HepG2 (cell line): ENCODE results near the gene COX6A2. TPM values are rescaled to one million over a fixed set of nuclear protein-coding genes. Genes with fewer than 3 reads are reported as not detected.

Experiments used
- ATAC-seq: fragments of 200-7000 bp; cut with Tn5 transposase; 3 replicates; pipeline ENCODE4 v1.9.1; 2020; ENCODE audit warnings: mild to moderate bottlenecking, moderate library complexity
- BruUV-seq: library from RNA; stranded (reverse); fragments of 400-500 nt; replicated peaks from 2 replicates; lab custom pipeline; 2021; lab: Mats Ljungman, UMichigan
- CTCF ChIA-PET: fragments of 300-600 bp; formaldehyde crosslinking; extraction: SDS; loops from one replicate; lab custom pipeline; 2021; ENCODE audit warnings: low total read pairs, inconsistent platforms, low intra/inter-chr PET ratio; lab: Yijun Ruan, JAX
- POLR2A ChIA-PET: fragments of 350-600 bp; sonication (Branson Sonifier 250); formaldehyde crosslinking; loops from one replicate; lab custom pipeline; 2020; ENCODE audit warnings: antibody characterized with exemption, inconsistent platforms; lab: Yijun Ruan, JAX
- DNase-seq: peaks from one replicate; pipeline ENCODE4 v3.0.0-alpha.2; 2015; ENCODE audit warnings: low spot score
- FAIRE-seq: peaks from 3 replicates; lab custom pipeline; 2011; peaks lifted over from hg19 to GRCh38; lab: Jason Lieb, UNC
- H2AFZ ChIP-seq: one replicate; pipeline ENCODE4 v1.6.1; 2011; ENCODE audit warnings: low read length, inconsistent platforms
- H3K27ac ChIP-seq: fragments of 300-600 bp; 3 replicates; pipeline ENCODE4 v1.8.0; 2011; ENCODE audit warnings: mixed run types, mild to moderate bottlenecking, mixed read lengths, low read length, inconsistent platforms; ENCODE audit not compliant: insufficient read depth; ENCODE audit errors: extremely low read length
- H3K27me3 ChIP-seq, 2 experiments: fragments of 200-600 bp in 1 of 2; 2 replicates in 1 of 2; 3 replicates in 1 of 2; pipeline versions ENCODE4 v1.6.0 to v1.8.0; 2011; ENCODE audit warnings: low read length in 2 of 2, mild to moderate bottlenecking in 2 of 2, moderate library complexity in 2 of 2, inconsistent platforms in 1 of 2; ENCODE audit not compliant: insufficient read depth in 2 of 2, control insufficient read depth in 1 of 2
- H3K36me3 ChIP-seq, 2 experiments: fragments of 200-600 bp in 1 of 2; replicated peaks in 1 of 2; 2 replicates in 1 of 2; 3 replicates in 1 of 2; pipeline versions ENCODE4 v1.5.1 to v1.8.0; 2011; ENCODE audit warnings: low read length in 2 of 2, inconsistent platforms in 1 of 2; ENCODE audit not compliant: insufficient read depth in 2 of 2, control insufficient read depth in 1 of 2
- H3K4me1 ChIP-seq: 2 replicates; pipeline ENCODE4 v1.5.1; 2012; ENCODE audit warnings: low read length, inconsistent platforms; ENCODE audit not compliant: insufficient read depth
- H3K4me2 ChIP-seq: 2 replicates; pipeline ENCODE4 v1.6.0; 2011; ENCODE audit warnings: low read depth, low read length, inconsistent platforms
- H3K4me3 ChIP-seq, 3 experiments: fragments of 200-600 bp in 1 of 3; sonication (generic), shearing (Covaris generic) in 1 of 3; replicated peaks in 1 of 3; 2 replicates each; pipeline ENCODE4 v1.5.1; 2011 to 2016; ENCODE audit warnings: low read length in 3 of 3, inconsistent platforms in 2 of 3, low read depth in 2 of 3, mild to moderate bottlenecking in 2 of 3, control low read depth in 1 of 3, mixed read lengths in 1 of 3; ENCODE audit not compliant: insufficient read depth in 1 of 3
- H3K79me2 ChIP-seq: one replicate; pipeline ENCODE4 v1.6.1; 2011; ENCODE audit warnings: low read length, inconsistent platforms; ENCODE audit not compliant: insufficient read depth
- H3K9ac ChIP-seq: 2 replicates; pipeline ENCODE4 v1.6.0; 2011; ENCODE audit warnings: mild to moderate bottlenecking, low read depth, low read length, inconsistent platforms; ENCODE audit not compliant: insufficient read depth
- H3K9me3 ChIP-seq: 2 replicates; pipeline ENCODE4 v1.5.1; 2012; ENCODE audit warnings: mild to moderate bottlenecking, low read length
- H4K20me1 ChIP-seq: 2 replicates; pipeline ENCODE4 v1.6.0; 2011; ENCODE audit warnings: inconsistent platforms, mild to moderate bottlenecking, low read length, moderate library complexity; ENCODE audit not compliant: insufficient read depth
- BCL6 ChIP-seq: IDR thresholded peaks from 2 replicates; pipeline ENCODE4 v1.6.1; 2016; ENCODE audit warnings: missing genetic modification reagents, missing compliant biosample characterization
- CREB3 ChIP-seq: sonication (generic); formaldehyde crosslinking; IDR thresholded peaks from 2 replicates; pipeline ENCODE4 v1.5.0; 2020; ENCODE audit warnings: missing genetic modification reagents
- HNF4A ChIP-seq: sonication (generic); formaldehyde crosslinking; IDR thresholded peaks from 2 replicates; pipeline ENCODE4 v1.4.0; 2020; ENCODE audit warnings: missing genetic modification reagents
- KLF12 ChIP-seq: sonication (generic); formaldehyde crosslinking; IDR thresholded peaks from 2 replicates; pipeline ENCODE4 v1.4.0; 2020; ENCODE audit warnings: missing genetic modification reagents, borderline replicate concordance
- NONO ChIP-seq, 2 experiments: fragments of 450-650 bp in 1 of 2; sonication (generic) in 1 of 2; formaldehyde crosslinking in 1 of 2; IDR thresholded peaks in 1 of 2; conservative IDR thresholded peaks in 1 of 2; 2 replicates each; pipeline versions ENCODE4 v1.6.1 to v1.8.0; 2017 to 2022; ENCODE audit warnings: mild to moderate bottlenecking in 1 of 2, missing genetic modification reagents in 1 of 2, moderate library complexity in 1 of 2
- SP1 ChIP-seq, 2 experiments: fragments of 450-650 bp in 1 of 2; sonication (generic) in 1 of 2; formaldehyde crosslinking in 1 of 2; IDR thresholded peaks; 2 replicates each; pipeline versions ENCODE4 v1.4.0 to v1.6.1; 2016 to 2020; ENCODE audit warnings: missing genetic modification reagents in 1 of 2
- TARDBP ChIP-seq: sonication (generic); formaldehyde crosslinking; IDR thresholded peaks from 2 replicates; pipeline ENCODE4 v1.8.0; 2022; ENCODE audit warnings: mild to moderate bottlenecking, missing genetic modification reagents
- TBP ChIP-seq: sonication (generic); formaldehyde crosslinking; IDR thresholded peaks from 2 replicates; pipeline ENCODE4 v1.5.0; 2020; ENCODE audit warnings: missing genetic modification reagents
- ZNF549 ChIP-seq: sonication (generic); formaldehyde crosslinking; IDR thresholded peaks from 2 replicates; pipeline ENCODE4 v1.5.0; 2020; ENCODE audit warnings: missing genetic modification reagents
- ZNF563 ChIP-seq: sonication (generic); formaldehyde crosslinking; IDR thresholded peaks from 2 replicates; pipeline ENCODE4 v1.8.0; 2022; ENCODE audit warnings: mild to moderate bottlenecking, moderate library complexity, missing genetic modification reagents
- ZNF577 ChIP-seq: sonication (generic); formaldehyde crosslinking; IDR thresholded peaks from 2 replicates; pipeline ENCODE4 v1.4.0; 2020; ENCODE audit warnings: mild to moderate bottlenecking, low read depth, missing genetic modification reagents, borderline replicate concordance
- ZNF788 ChIP-seq: sonication (generic); formaldehyde crosslinking; IDR thresholded peaks from 2 replicates; pipeline ENCODE4 v1.5.0; 2020; ENCODE audit warnings: mild to moderate bottlenecking, missing genetic modification reagents, borderline replicate concordance
- WGBS: methylation state at CpG from one replicate; pipeline ENCODE4 v1.1.6; 2017; ENCODE audit warnings: low lambda C conversion rate; 5-methylcytosine and 5-hydroxymethylcytosine counted together
- in situ Hi-C: cut with HindIII; loops from 2 replicates; pipeline ENCODE4 v1.10.0; 2017; ENCODE audit warnings: low pct_unique_long_range_greater_than_20kb; ENCODE audit not compliant: extremely low pct_ligation_motif_present
- intact Hi-C: fragments of 100-400 bp; cut with micrococcal nuclease; formaldehyde crosslinking; loops from one replicate; pipeline ENCODE4 v1.10.0; 2022; ENCODE audit not compliant: unreplicated experiment
- polyA plus RNA-seq, 8 experiments: library from polyadenylated mRNA; depleted of rRNA in 3 of 8; stranded (reverse) in 7 of 8; unstranded in 1 of 8; fragments of >200 nt; fragmentation: Illumina TruSeq in 4 of 8; extraction: Trizol in 4 of 8; gene quantifications; 2 replicates each; pipeline versions ENCODE4 v1.2.1 to v1.2.3, GENCODE V29; 2011 to 2016; ENCODE audit warnings: low read depth in 4 of 8, missing spikeins in 1 of 8, mixed read lengths in 1 of 8; ENCODE audit not compliant: insufficient read depth in 1 of 8
- total RNA-seq, 5 experiments: library from RNA; depleted of rRNA; stranded (reverse); fragments of >200 nt; fragmentation: Illumina TruSeq; extraction: Trizol; gene quantifications; 2 replicates each; pipeline ENCODE4 v1.2.3, GENCODE V29; 2016; ENCODE audit warnings: low read depth in 1 of 5
- TF ChIP-seq, protein P1 (sequence below): IDR thresholded peaks from 2 replicates; pipeline ENCODE4 v1.6.1; 2018; ENCODE audit warnings: missing genetic modification reagents, mild to moderate bottlenecking, missing compliant biosample characterization
- TF ChIP-seq, protein P2 (sequence below): sonication (generic); formaldehyde crosslinking; IDR thresholded peaks from 2 replicates; pipeline ENCODE4 v1.4.0; 2020; ENCODE audit warnings: missing genetic modification reagents

The COX6A2 gene
- total and polyA plus RNA-seq, 2 of the 13 experiments (the other 11 are each of a cell fraction or from before 2014, with no cell fraction given), result not detected

DNA sequence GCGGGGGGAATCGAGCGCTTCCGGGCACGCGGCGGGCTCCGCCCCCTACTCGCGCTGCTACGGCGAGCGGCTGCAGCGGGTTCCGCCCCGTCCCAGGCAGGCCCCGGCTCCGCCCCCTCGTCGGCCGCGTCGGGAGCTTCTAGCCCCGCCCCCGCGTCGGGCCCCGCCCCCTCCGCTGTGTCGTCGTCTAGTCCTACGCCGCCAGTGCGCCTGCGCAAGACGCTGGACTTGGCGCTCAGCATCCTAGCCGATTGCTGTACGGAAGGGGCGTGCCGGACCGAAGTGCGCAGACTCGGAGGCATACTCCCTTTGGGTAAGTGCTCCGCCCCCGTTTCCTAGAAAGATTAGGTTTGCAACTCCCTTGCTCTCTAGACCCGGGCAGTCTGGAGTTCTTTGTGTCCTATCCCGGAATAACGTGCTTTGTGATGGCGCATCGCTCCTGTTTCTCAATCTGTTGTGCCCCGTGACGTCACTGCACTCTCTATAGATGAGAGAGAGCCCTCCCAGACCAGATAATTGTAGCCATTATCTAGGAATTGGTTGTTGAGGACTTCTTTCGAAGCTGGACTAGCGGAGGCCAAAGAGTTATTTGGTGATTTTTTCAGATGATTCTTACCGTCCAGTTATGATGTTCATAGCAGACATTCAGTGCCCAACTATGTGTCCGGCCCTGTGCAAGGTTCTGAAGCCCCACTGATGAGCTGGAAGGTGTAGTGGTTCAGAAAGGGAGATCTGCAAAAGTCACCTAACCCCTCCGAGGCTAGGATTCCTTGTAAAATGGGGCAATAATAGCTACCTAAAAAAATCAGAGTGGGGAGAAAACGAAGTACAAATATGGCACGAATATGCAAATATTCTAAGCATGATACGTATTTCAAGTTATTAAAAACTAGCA, 31.8 kb upstream of the COX6A2 start:
- POLR2A ChIA-PET, result interaction anchor here (0.9 to 8.3 kb wide), 25 partner anchors 8 to 461 kb away, joined by 3 to 110 read pairs (median 8); partner anchors contain the start of genes FUS, KAT8, PYCARD and RUSF1
- Histone ChIP-seq H3K9ac (peak overlapping the region; percentile 97), H3K4me3 (peak overlapping the region; percentile 71 to 98 (median 83)), H4K20me1 (peaks cover 42% of the 10 kb centered on the region), H3K27me3 (no peaks in the 10 kb centered on the region; a peak in 1 of 5 replicates), H2AFZ (no peak overlapping the region), H3K4me2 (peak overlapping the region; percentile 99), H3K4me1 (peaks cover 41% of the 10 kb centered on the region), H3K27ac (peak overlapping the region; percentile 95), H3K79me2 (peaks cover 38% of the 10 kb centered on the region), H3K9me3 (no peaks in the 10 kb centered on the region), H3K36me3 (peaks cover 26 to 37% of the 10 kb centered on the region in 2 experiments)
- in situ Hi-C loops (loop anchor here (5.0 to 10.0 kb wide), 3 partner anchors 242 to 468 kb away; partner anchors contain the start of gene ZNF267), intact Hi-C loops (loop anchor here (1.0 to 5.0 kb wide), 4 partner anchors 17 to 412 kb away; partner anchors contain the start of genes RUSF1 and ZNF267)
- peak; percentile 99 for DNase-seq
- no TSS peak for BruUV-seq
- peak; percentile 69 for ATAC-seq
- CTCF ChIA-PET, result no interaction called here
- 11% methylated on average over 46 of the region's 61 CpGs for whole genome bisulfite sequencing
- peak; percentile 98 for FAIRE-seq
- no peak for TF ChIP-seq CREB3 (CRISPR knock-in tag)
- TF ChIP-seq HNF4A (CRISPR knock-in tag), result 0 out of 2 replicates have a peak, but pooled peaks have one; percentile 38
- TF ChIP-seq, protein P1, sequence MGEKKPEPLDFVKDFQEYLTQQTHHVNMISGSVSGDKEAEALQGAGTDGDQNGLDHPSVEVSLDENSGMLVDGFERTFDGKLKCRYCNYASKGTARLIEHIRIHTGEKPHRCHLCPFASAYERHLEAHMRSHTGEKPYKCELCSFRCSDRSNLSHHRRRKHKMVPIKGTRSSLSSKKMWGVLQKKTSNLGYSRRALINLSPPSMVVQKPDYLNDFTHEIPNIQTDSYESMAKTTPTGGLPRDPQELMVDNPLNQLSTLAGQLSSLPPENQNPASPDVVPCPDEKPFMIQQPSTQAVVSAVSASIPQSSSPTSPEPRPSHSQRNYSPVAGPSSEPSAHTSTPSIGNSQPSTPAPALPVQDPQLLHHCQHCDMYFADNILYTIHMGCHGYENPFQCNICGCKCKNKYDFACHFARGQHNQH (CRISPR knock-in tag), result 0 out of 2 replicates have a peak, but pooled peaks have one; percentile 12
- no peak for TF ChIP-seq NONO (IDR thresholded peaks at IDR 0.05)
- peak; percentile 31; the same call in 1 of the 2 replicates for TF ChIP-seq NONO (CRISPR knock-in tag; conservative IDR thresholded peaks at IDR 0.05)
- TF ChIP-seq BCL6, result peak; percentile 100
- 0 out of 2 replicates have a peak, but pooled peaks have one; percentile 0 for TF ChIP-seq ZNF577 (CRISPR knock-in tag)
- 0 out of 2 replicates have a peak, but pooled peaks have one; percentile 8 for TF ChIP-seq ZNF563 (CRISPR knock-in tag)
- 0 out of 2 replicates have a peak, but pooled peaks have one; percentile 8 for TF ChIP-seq KLF12 (CRISPR knock-in tag)
- TF ChIP-seq, protein P2, sequence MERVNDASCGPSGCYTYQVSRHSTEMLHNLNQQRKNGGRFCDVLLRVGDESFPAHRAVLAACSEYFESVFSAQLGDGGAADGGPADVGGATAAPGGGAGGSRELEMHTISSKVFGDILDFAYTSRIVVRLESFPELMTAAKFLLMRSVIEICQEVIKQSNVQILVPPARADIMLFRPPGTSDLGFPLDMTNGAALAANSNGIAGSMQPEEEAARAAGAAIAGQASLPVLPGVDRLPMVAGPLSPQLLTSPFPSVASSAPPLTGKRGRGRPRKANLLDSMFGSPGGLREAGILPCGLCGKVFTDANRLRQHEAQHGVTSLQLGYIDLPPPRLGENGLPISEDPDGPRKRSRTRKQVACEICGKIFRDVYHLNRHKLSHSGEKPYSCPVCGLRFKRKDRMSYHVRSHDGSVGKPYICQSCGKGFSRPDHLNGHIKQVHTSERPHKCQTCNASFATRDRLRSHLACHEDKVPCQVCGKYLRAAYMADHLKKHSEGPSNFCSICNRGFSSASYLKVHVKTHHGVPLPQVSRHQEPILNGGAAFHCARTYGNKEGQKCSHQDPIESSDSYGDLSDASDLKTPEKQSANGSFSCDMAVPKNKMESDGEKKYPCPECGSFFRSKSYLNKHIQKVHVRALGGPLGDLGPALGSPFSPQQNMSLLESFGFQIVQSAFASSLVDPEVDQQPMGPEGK (CRISPR knock-in tag), result 0 out of 2 replicates have a peak, but pooled peaks have one; percentile 9
- TF ChIP-seq SP1 (IDR thresholded peaks at IDR 0.05), result peak; percentile 60; the same call in 1 of the 2 replicates
- peak; percentile 80 for TF ChIP-seq SP1 (CRISPR knock-in tag; IDR thresholded peaks at IDR 0.05)
- peak; percentile 28; the same call in 1 of the 2 replicates for TF ChIP-seq ZNF788 (CRISPR knock-in tag)
- TF ChIP-seq ZNF549 (CRISPR knock-in tag), result peak; percentile 77; the same call in 1 of the 2 replicates
- 0 out of 2 replicates have a peak, but pooled peaks have one; percentile 53 for TF ChIP-seq TBP (CRISPR knock-in tag)
- TF ChIP-seq TARDBP, result 0 out of 2 replicates have a peak, but pooled peaks have one; percentile 14
